HG03575 (cell line): ENCODE data around the gene SAT2.
A peak's percentile ranks its signal among the peaks of the same experiment; 100 is the strongest.
"Not testable (repeated sequence)": the region's sequence is repeated elsewhere in the genome, so short reads cannot be mapped to it uniquely, and the experiment has no call there.

Experiments
- ATAC-seq: cut with Tn5 transposase; IDR thresholded peaks from one replicate; pipeline ENCODE4 v1.9.1; 2021; ENCODE audit not compliant: unreplicated experiment, insufficient number of reproducible peaks, low FRiP score; ENCODE audit errors: extremely low read depth

SAT2 gene

DNA sequence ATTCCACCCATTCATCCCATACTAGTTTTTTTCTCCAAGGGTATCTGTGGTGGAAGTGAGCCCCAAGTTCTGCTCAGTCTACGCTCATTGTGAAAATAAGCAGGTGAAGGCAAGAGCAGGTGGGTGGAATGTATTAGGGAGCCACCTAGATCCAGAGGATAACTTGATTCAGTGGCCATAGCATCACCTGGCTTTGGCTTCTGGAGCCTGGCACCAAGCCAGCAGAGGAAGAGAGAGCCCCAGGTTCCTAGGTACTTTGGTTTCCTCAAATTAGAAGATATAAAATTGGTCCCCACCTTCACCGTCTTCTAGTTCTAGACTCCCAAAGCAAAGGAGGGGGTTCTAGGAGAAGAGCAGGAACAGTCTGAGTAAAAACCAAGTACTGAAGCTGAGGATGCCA, 17.0 kb downstream of the SAT2 start:
- ATAC-seq, result no peak

DNA sequence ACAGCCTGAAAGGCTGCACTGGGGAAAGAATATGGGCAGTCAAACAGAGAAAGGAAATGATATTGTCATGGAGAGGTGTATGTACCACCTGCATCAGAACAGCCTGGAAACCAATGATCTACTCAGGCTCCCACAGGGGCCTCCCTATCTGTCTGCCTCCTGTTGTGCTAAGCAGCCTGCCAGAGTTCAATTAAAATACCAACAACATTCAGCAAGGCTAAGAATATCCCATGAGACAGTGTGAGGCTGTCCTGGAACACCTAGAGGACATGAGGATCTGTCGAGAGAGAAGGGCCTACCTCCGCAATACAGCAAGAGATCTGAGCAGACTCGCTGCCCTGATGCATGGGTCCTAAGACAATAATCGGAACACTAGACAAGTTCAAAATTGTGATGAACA, 21.3 kb downstream of the SAT2 start:
- ATAC-seq, result no peak

DNA sequence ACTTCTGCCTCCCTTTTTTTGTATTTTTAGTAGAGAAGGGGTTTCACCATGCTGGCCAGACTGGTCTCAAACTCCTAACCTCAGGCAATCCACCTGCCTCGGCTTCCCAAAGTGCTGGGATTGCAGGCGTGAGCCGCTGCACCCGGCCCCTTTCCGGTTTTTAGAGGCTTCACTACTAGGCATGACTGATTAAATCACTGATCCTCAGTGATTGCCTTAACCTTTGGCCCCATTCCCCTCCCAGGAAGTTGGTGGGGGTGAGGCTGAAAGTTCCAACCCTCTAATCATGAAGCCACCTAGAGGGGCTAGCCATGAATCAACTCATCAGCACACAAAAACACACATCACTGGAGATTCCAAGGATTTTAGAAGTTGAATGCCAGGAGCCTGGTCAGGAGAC, 30.1 kb downstream of the SAT2 start:
- ATAC-seq, result not testable (repeated sequence)

DNA sequence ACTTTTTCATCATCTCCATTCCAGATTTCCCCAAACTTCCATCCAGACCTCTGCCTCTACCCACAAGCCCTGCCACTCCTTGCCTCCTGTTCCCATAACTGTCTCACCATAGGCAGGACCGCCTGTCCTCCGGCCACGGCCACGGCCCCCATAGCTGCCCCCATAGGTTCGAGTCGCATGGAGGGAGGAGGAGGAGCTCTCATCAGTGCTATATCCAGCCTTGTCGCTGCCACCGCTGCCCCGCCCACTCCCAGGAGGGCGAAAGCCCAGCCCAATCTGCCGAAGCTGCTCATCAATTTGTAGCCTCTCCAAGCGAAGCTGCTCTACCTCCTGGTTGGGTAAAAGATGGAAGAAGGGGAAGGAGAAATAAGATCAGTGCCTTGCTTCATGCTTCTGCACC, 34.3 kb downstream of the SAT2 start:
- ATAC-seq, result no peak

DNA sequence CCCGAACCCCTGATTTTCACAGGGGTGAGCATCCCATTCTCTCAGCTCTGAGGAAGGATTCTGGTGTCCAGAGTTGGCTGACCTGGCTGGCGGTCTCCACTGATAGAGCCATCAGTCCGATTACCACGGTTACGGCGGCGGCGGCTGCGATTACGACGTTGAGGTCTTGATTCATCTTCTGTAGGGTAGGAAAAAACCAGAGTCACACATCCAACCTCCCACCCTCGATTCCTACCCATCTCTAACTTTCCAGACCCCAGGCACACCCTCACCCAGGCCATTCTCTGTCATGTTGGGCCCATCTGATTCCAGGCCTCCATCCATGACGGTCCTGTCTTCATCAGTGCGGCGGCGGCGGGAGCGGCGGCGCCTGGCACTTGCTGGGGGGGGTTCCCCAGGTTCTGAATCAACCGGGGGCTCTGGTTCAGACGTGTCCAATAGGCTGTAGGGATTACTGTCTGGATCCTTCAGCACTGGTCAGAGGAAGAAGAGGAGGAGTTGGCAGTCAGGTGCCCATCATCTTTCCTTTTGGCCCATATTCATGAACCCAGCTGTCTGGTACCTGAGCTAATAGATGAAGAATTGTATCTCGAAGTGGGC, 35.1 kb downstream of the SAT2 start:
- no peak for ATAC-seq

DNA sequence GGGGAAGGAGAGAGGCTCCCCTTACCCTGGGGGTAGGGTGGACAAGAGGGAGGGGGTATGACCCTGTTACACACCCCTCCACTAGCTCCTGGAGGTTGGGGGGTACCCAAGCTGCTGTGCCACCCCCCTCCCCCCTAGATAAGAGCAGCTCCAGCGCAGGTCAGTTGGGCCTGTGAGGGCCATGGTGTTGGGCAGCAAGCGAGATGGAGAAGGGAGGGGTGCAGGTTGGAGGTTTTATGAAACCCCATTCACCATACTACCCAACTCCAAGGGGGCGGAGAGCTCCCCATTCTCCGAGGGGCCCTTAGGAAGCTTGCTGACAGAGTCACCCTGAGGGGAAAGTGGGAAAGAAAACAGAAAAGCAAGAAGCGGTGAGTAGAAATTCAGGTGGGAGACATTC, 36.0 kb downstream of the SAT2 start:
- ATAC-seq, result no peak

DNA sequence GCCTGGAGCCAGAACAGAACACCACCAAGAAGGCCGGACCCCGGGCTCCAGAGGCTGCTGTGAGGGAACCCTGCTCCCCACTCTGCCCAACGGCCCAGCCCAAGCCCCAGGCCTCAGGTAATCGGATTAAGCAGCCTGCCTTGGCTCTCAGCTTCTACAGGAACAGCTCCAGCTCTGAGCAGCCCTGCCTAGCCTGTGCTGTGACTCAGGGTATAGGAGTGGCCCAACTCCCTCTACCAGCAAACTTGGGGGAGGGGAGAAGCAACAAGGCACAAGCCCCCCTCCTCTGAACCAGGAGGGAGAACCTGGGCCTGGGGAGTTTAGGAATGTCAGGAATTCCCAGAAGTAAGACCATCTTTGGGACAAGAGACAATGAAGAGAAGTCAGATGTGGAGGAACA, 36.9 kb downstream of the SAT2 start:
- ATAC-seq, result no peak

DNA sequence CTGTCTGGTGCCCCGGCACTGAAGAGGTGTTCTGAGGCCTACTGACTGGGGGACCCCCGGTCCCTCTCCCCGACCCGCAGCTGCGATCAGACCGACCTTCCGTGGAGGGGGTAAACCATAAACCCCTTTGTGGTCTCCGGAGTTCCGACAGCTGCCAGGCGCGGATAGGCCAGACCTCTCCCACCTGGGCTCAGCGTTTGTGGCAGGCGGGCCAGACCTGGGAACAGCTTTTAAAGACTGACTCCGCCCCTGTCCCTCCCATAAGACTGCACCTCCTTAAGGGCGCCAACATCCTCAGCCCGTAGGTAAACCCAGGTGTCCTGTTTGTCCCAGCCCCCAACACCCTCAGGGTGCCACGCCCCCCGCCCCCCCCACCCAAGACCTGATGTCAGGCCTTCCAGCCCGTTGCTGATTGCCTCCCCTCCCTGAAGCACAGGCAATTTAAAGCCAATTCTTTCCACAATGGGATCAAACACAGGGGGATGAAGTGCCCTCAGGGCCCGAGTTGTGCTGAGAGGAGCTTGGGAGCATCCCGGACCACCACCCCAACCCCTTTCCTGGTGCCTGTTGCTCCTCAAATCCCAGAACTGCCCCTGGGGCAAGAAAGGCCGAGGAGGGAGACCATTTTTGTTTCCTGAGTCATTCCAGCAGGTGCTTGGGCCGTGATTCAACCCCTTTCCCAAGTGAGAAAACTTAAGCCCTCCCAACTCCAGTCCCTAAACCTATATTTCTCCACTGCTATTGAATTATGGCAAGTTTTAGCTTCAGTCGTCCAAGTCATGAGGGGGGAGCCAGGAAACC, 37.5 kb downstream of the SAT2 start, which contains the start of gene SOX15:
Gene SOX15 (minus strand): TSS at position 204 of the 801 bp plus-strand sequence. CDS start 418 bp downstream, outside the sequence.
- ATAC-seq, result no peak

DNA sequence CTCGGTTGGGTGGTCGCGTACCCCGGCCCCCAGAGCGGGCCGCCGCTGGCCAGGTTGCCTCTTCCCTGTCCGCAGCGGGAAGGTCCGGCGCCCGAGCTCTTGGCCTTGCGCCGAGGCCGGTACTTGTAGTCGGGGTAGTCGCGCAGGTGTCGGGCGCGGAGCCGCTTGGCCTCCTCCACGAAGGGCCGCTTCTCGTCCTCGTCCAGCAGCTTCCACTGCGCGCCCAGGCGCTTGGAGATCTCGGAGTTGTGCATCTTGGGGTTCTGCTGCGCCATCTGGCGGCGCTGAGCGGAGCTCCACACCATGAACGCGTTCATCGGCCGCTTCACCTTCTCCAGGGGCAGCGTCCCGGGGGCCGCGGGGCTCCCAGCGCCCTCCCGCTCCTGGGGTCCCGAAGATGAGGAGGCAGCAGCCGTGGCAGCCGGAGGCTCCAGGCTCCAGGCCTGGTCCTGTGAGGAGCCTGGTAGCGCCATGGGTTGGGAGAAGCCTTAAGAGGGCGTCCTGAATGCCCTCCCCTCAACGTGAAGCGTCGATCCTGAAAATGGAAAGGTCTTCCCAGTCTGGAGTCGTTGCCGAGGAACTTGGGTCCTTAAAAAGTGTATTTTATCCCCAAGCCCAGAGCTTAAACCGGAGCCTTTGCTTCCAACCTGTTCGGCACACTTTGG, 38.3 kb downstream of the SAT2 start:
- ATAC-seq, result no peak

DNA sequence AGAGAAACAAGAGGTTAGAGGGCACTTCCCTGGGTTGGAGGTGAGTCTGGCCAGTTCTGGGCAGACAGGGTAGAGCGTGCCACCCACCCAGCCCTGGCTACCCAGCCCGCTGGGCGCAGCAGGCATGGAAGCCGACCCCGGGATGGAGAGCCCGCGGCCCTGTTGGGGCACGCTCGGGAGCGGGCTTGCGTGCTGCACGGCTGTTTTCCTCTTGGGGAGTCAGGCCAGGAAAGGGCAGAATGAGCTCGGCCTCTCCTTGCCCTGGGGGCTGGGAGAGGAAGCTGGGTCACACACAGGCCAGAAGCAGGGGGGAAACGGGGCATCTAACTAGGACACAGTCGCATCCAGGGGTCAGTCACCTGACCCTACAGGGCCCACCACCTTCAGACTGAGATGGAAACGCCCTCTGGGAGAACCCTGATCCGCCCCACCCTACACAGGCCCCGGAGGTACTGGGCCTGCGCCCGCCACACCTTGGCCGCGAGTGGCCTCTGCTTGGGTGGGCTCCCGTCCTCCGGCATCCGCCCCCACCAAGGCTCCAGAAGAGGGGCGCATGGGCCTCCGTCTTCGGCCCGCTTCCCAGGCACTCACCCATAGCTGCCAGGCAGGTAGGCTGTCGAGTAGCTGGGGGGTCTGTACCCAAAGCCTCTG, 38.9 kb downstream of the SAT2 start:
- no peak for ATAC-seq

DNA sequence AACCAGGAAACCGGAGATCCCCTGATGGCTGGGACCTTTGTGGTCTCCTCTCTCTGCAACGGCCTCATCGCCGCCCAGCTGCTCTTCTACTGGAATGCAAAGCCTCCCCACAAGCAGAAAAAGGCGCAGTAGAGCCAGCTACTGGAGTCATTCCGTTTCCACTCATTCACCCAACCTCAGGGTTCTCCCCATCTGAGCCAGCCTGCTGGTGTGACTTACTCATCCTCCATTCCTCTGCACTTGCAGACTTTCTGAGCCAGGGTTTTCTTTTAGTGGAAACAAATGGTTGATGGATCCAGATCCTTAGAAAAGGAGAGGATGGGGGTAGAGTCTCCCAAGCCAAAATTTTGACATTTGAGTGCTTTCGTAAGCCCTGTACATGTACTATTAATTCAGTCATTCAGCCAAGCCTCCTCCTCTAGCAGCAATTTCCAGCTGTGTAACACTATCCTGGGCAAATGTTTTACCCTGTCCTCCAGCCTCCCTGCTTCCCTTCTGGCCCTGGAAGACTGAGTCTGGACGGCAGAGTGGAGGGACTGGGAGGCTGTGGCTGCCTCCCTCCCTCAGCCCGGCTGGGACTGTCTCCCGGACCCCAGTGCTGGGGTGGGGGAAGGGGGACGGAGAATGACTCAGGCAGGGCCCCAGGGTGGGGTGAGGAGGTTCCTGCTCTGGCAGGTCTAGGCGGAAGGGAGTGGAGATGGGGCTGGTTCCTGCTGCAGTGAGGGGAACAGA, 40.0 kb downstream of the SAT2 start:
- ATAC-seq, result no peak

DNA sequence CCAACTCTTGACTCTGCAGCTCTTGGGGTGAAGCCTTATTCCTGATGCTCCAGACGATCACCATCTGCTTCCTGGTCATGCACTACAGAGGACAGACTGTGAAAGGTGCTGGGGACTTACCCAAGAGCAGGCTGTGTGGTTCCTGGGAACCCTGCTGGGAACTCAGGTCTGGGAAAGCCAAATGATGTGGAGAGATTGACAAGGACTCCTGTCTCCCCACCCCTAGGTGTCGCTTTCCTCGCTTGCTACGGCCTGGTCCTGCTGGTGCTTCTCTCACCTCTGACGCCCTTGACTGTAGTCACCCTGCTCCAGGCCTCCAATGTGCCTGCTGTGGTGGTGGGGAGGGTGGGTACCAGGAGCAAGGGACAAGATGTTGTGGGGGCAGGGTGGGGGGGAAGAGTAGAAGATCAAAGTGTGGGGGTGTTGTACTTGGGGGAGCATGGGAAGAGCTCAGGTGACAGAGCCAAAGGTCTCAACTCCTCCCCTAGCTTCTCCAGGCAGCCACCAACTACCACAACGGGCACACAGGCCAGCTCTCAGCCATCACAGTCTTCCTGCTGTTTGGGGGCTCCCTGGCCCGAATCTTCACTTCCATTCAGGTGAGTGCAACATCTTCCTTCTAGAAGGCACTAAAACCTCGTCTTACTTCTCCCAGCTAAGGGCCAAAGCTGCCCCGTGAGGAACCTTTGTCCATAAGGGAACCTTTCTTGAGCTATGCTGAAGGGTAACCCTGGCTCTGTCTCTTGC, 40.8 kb downstream of the SAT2 start:
- no peak for ATAC-seq

DNA sequence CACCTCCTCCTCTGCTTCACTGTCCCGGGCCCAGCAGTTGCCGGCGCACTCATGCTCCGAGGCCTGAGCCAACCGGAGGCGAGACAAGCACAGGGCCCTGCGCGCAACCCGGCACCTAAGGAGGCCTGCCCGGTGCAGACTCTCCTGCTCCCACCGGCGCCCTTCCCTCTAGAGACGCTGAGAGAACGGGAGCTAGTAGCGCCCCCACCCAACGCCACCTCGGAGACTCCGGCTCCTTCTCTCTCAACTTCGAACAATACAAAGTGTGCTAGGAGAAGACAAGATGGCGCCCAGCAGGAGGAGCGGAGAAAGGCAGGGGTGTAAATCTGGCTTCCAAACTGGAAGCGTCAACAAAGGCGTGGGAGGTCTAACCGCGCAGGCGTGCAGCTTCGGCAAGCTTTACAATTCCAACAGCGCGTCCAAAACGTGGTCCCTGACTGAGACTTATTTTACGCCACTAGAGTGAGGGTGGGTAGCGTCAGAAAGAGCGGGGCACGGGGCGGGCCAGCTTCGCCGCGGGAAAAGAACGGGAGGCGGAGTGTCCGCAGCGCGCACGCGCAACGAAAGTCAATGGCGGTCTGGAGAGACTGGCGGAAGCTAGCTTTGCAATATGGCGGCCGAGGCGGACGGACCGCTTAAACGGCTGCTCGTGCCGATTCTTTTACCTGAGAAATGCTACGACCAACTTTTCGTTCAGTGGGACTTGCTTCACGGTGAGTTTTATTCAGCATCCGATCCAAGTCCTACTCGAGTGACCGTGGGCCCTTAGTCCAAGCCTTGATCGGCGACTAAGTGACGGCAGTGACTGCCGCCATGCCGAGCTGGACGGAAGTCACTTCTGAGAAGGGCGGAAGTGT, 44.1 kb downstream of the SAT2 start, which contains the start of gene MPDU1:
Gene MPDU1 (plus strand): TSS at position 600 of the 857 bp plus-strand sequence. CDS start 11 bp downstream, at position 611.
- ATAC-seq, result peak; percentile 38

DNA sequence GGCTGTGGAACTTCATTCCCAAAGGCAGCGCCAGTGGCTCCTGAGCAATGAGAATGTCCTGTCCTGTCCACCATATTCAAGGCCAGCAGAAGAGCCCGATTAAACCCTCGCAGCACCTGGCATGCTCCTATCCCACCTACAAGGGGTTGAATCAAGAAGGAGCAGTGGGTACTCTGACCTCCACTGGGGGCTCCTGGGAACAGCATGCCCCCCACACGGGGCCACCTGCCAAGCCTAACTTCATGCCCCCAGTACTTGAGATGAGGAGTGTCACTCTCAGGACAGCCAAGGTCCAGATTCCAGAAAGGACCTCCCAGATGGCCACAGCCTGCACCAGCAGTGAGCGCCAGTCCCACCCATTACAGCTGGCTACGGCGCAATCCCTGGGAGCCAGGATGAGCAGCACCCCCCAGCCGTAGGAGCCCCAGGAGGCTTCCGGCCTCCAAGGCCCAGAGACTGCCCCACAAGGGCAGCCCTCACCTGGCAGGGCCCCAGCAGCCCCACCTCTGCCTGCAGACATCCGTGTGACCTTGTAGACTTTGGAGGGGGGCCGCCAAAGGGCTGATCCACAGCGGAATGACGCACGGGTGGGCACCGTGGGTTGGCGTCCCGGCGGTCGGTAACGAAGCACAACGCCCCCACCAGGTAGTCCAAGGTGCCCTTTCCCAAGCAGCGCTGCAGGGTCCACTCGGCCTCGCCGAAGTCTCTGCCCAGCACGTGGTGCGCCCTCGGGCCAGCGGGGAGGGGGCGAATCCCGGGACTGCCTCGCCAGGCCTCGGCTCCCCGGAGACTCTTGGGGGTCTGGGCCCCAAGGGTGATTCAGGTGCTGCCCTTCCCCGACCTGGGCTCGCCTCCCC, 45.0 kb downstream of the SAT2 start:
- ATAC-seq, result no peak

DNA sequence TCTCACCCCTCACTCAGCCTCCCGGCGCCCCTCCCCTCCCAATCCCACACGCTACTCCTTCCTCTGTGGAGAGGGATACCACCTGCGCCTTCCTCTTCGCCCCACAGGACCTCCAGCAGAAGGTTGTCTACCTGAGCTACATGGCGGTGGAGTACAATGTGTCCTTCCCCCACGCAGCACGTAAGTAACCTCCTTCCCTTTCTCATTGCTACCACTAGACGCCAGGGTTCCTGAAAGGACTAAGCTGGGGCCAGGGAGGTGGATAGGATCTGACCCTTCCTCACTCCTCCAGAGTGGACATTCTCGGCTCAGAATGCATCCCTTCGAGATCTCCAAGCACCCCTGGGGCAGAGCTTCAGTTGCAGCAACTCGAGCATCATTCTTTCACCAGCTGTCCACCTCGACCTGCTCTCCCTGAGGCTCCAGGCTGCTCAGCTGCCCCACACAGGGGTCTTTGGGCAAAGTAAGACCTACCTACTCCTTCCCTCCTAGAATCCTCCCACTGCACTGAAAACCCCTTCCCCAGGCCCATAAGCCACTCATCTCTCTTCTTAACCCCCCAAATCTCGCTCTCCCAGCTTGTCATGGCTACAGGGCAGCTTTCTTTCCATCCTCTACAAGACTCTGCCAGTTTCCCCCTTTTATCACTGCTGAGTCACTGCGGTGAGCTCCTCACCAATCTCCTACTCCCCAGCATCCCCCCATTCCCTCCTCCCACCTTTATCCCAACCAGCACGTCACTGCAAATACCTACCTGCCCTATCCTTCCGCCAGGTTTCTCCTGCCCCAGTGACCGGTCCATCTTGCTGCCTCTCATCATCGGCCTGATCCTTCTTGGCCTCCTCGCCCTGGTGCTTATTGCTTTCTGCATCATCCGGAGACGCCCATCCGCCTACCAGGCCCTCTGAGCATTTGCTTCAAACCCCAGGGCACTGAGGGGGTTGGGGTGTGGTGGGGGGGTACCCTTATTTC, 46.7 kb downstream of the SAT2 start:
- ATAC-seq, result no peak
